ENCODE measurements around the gene GNAT1.

GNAT1 gene

DNA sequence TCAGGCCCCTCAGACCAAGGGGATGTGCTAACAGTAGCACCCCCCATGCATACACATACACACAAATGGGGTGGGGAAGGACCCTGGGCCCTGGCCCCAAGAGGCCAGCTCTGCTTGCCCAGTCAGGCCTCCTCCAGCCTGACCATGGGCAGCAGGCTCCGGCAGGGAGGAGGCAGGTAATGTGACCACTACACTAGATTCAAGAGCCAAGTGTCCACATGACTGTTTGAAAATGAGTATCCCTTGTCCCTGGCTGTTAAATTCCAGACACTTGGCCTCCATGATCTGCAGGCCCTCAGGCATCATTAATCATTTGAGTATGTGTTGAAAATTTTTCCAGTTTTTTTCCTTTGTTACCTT is 30.7 kb downstream of the GNAT1 start:
- TF ChIP-seq, protein P1, sequence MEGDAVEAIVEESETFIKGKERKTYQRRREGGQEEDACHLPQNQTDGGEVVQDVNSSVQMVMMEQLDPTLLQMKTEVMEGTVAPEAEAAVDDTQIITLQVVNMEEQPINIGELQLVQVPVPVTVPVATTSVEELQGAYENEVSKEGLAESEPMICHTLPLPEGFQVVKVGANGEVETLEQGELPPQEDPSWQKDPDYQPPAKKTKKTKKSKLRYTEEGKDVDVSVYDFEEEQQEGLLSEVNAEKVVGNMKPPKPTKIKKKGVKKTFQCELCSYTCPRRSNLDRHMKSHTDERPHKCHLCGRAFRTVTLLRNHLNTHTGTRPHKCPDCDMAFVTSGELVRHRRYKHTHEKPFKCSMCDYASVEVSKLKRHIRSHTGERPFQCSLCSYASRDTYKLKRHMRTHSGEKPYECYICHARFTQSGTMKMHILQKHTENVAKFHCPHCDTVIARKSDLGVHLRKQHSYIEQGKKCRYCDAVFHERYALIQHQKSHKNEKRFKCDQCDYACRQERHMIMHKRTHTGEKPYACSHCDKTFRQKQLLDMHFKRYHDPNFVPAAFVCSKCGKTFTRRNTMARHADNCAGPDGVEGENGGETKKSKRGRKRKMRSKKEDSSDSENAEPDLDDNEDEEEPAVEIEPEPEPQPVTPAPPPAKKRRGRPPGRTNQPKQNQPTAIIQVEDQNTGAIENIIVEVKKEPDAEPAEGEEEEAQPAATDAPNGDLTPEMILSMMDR (IDR thresholded peaks at IDR 0.05), result no peak

DNA sequence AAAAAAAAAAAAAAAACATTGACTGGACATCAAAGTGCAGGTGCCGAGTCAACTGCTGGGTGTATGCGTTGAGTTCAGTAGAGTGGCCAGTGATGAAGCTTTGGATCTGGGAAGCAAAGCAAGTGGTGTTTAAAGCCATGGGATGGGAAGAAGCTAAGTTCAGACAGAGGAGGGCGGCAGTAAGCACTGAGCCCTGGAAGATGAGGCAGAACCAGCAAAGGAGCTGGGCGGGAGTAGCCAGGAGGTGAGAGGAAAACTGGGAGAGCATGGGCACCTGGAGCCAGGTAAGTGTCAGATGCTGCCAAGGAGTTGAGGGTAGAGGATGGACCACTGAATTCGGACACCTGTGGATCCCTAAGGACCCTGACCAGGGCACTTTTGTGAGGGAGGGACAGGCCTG is 33.2 kb downstream of the GNAT1 start:
- TF ChIP-seq, protein P1 (IDR thresholded peaks at IDR 0.05), result no peak

DNA sequence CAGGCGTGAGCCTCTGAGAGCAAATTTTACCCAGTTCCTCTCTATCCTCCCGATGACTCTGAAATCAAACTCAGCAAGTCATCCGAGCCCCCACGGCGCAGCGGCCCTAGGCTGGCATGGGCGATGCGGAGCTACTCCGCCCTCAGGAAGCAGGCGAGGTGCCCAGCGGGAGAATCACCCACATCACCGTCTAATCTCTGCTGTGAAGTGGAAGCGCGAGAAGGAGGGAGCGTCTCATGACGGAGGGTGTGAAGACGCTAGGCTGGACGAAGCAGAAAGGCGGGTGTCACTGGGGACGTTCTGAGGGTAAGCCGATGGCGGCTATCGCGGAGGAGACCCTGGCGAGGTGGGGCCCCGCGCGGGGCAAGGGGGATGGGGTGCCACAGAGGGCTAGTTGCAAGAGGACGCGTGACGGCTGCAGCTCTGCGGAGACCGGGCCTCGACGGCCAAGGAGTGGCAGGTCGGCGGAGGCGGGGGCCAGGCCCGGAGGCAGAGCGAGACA is 35.5 kb downstream of the GNAT1 start:
- TF ChIP-seq, protein P1 (IDR thresholded peaks at IDR 0.05), result no peak

DNA sequence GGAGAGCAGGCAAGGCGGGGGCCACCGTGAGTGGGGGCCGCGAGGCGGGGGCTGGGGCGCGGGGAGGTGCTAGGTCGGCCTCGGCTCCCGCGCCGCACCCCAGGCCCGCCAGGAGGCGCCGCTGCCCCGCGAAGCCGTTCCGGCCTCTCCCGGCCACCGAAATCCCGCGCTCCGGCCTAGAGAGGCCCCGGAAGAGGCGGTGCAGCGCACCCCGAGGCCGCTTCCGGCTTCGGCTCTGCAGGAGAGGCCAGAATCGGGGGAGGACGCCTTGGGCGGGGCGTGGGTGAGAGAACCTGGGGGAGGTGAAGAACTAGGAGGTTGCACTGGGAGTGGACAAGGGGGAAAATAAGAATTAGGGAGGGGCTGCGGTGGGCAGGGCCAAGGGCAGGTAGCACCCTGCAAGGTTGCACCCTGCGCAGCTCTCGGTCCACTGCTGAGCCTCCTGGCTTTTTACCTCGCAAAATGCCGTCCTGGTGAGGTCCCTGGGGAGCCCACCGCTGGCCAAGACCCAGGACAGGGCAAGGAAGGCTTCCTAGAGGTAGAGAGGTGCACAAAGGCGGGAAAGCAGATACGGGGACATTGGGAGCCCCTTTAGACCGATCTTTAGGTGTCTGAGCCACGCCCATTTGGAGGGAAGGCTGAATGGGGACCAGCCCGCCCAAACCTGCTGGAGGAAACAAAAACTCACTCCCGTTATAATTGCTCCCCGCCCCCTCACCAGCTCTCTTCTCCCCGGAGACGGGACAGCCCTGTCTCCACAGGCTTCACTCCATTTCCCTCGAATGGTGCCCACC is 36.2 kb downstream of the GNAT1 start:
- TF ChIP-seq, protein P1 (IDR thresholded peaks at IDR 0.05), result peak; percentile 90

DNA sequence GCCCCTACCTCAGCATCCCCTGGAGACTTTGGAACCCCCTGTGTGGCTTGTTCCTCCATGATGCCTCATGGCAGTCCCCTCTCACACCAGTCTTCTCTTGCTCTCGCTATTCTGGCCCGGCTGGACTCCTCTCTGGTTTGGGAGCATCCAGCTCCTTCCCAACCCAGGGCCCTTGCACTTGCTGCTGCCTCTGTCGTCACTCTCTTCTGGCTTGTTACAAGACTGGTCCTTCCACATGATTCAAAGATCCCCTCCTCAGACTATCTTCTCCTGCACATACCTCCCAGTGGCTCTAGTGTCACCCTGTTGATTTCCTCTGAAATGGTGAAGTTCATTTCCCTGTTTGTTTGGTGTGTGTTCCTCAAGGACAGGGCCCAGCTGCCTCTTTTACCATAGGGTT is 38.1 kb downstream of the GNAT1 start:
- TF ChIP-seq, protein P1 (IDR thresholded peaks at IDR 0.05), result no peak

DNA sequence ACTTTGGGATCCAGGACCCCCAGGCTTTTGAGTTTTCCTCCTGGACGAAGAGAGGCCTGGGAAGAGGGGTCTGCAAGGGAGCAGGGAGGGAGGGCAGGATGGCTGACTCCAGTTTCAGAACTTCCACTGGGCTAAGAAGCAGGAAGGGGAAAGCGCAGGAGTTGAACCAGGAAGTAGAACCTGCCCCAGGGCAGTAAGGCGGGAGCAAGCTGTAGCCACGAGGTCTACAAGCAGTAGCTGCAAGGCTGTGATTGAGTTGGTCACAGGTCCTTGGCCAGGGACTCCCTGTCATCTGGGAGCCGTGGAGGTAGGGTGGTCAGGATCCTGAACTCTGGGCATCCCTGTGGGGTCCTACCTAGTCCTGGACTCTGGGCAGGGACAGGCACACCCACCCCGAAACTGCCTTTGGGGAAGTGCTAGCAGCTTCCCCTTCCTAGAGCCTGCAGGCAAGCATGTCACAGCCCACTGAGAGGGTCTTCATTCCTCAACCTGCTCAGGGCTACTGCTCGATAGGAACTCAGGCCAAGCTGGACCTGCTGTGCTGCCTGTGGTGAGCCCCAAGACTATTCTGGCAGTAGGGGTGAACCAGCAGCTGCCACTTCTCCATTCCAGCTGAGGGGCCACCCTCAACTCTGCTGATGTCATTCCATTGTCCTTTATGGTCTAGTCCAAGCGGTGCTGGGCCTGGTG is 38.8 kb downstream of the GNAT1 start:
- TF ChIP-seq, protein P1 (IDR thresholded peaks at IDR 0.05), result no peak

DNA sequence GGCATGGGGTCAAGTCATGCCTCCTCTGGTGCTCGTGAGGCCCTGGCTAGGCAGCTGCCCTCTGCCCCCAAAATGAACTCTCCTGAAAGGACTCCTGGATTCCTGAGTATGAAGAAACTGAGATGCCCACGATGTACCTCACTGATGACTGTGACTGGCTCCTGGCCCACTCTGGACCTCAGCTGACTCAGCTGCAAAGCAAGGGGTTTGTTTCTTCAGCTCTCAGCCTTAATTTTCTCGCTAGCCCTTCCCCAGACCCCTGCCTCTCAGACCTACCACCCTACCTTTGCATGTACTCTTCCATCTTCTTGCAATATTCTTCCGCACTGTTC is 39.4 kb downstream of the GNAT1 start:
- TF ChIP-seq, protein P1 (IDR thresholded peaks at IDR 0.05), result no peak

Data from LNCAP (cell line).